ENCODE measurements around the gene SNRPA1. TPM values are rescaled to one million over a fixed set of nuclear protein-coding genes. Genes with fewer than 3 reads are reported as not detected.

Gene SNRPA1
- total and polyA plus RNA-seq, 2 of the 13 experiments (the other 11 are each of a cell fraction or from before 2014, with no cell fraction given), result 41.2 to 108 TPM

GRCh38 chr15:101295607-101296161 lies 636 bp upstream of the SNRPA1 start (continued):
- no peak for TF ChIP-seq MIER2 (CRISPR knock-in tag; IDR thresholded peaks at IDR 0.05)
- TF ChIP-seq MTERF4 (CRISPR knock-in tag; IDR thresholded peaks at IDR 0.05), result no peak
- TF ChIP-seq, protein P1, sequence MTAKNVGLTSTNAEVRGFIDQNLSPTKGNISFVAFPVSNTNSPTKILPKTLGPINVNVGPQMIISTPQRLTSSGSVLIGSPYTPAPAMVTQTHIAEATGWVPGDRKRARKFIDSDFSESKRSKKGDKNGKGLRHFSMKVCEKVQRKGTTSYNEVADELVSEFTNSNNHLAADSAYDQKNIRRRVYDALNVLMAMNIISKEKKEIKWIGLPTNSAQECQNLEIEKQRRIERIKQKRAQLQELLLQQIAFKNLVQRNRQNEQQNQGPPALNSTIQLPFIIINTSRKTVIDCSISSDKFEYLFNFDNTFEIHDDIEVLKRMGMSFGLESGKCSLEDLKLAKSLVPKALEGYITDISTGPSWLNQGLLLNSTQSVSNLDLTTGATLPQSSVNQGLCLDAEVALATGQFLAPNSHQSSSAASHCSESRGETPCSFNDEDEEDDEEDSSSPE (CRISPR knock-in tag; IDR thresholded peaks at IDR 0.05), result no peak
- no peak for TF ChIP-seq ZNF143 (CRISPR knock-in tag; IDR thresholded peaks at IDR 0.05)
- no peak for TF ChIP-seq LRRFIP1 (CRISPR knock-in tag; conservative IDR thresholded peaks at IDR 0.05)
- TF ChIP-seq ZNF788 (CRISPR knock-in tag; IDR thresholded peaks at IDR 0.05; ENCODE audit: borderline replicate concordance), result 0 out of 2 replicates have a peak, but pooled peaks have one; percentile 16
- no peak for TF ChIP-seq ZNF124 (CRISPR knock-in tag; IDR thresholded peaks at IDR 0.05)

- no peak for ATAC-seq
- H3K4me1 ChIP-seq (ENCODE audit: insufficient read depth, low read length), result peaks cover 34% of the 10 kb centered on the region
- no TSS peak for BruUV-seq (replicated peaks)
- peak overlapping the region; percentile 95 for H3K9ac ChIP-seq (ENCODE audit: insufficient read depth, low read depth, low read length)
- H3K79me2 ChIP-seq (ENCODE audit: insufficient read depth, low read length), result peaks cover 73% of the 10 kb centered on the region
- ChIA-PET CTCF (ENCODE audit: low intra/inter-chr PET ratio, low total read pairs) (no interaction called here), POLR2A (no interaction called here)
- peak overlapping the region; percentile 95 for H3K4me2 ChIP-seq (ENCODE audit: low read depth, low read length)
- no peak for DNase-seq (ENCODE audit: low spot score)
- H2AFZ ChIP-seq (ENCODE audit: low read length), result no peak overlapping the region
- peak overlapping the region; percentile 85 for H3K27ac ChIP-seq (ENCODE audit: extremely low read length, insufficient read depth, low read length)
- no peaks in the 10 kb centered on the region; a peak in 1 of 5 replicates for H3K27me3 ChIP-seq (ENCODE audit: control insufficient read depth in 1 of 2, insufficient read depth in 2 of 2, low read length in 2 of 2)
- no peaks in the 10 kb centered on the region for H3K9me3 ChIP-seq (ENCODE audit: low read length)
- peak overlapping the region; percentile 66 to 90 (median 77) for H3K4me3 ChIP-seq (replicated peaks in 1 of 3; ENCODE audit: insufficient read depth in 1 of 3, low read depth in 2 of 3, low read length in 3 of 3)
- FAIRE-seq, result no peak
- WGBS (ENCODE audit: low lambda C conversion rate), result 54% methylated on average over 8 of the region's 10 CpGs
- TF ChIP-seq STAG1 (CRISPR knock-in tag; IDR thresholded peaks at IDR 0.05), result no peak
- TF ChIP-seq RBFOX2 (IDR thresholded peaks at IDR 0.05; ENCODE audit: low read depth, low read length), result 0 out of 2 replicates have a peak, but pooled peaks have one; percentile 12
- TF ChIP-seq ZBTB38 (CRISPR knock-in tag; IDR thresholded peaks at IDR 0.05), result peak; percentile 47; the same call in 1 of the 2 replicates
- no peak for TF ChIP-seq ZNF652 (CRISPR knock-in tag; IDR thresholded peaks at IDR 0.05; ENCODE audit: borderline replicate concordance, low read depth)
- in situ Hi-C loops (cut with HindIII; ENCODE audit: extremely low pct_ligation_motif_present, low pct_unique_long_range_greater_than_20kb) (loop anchor here (10.0 kb wide), 1 partner anchor 202 kb away; no protein-coding TSS in a partner anchor), intact Hi-C loops (cut with micrococcal nuclease; ENCODE audit: unreplicated experiment) (loop anchor here (5.0 kb wide), 1 partner anchor 359 kb away; the partner anchor contains the start of gene TM2D3)
- H4K20me1 ChIP-seq (ENCODE audit: insufficient read depth, low read length), result peaks cover 36% of the 10 kb centered on the region
- H3K36me3 ChIP-seq (replicated peaks in 1 of 2; ENCODE audit: control insufficient read depth in 1 of 2, insufficient read depth in 2 of 2, low read length in 2 of 2), result peaks cover 4 to 17% of the 10 kb centered on the region in 2 experiments; a peak in 3 of 5 replicates
Observed at GRCh38 chr15:101293122-101293521, 1.9 kb downstream of the SNRPA1 start.

Data from HepG2 (cell line).